T-helper 1 cell treated with Interleukin-12 subunit alpha and Interleukin-12 subunit beta and Interleukin-4 antibody, amounts not matched to agents 30 ng/mL and 1 ng/mL, for 36 hours (primary cell): Measurements from ENCODE around the gene PSEN1. TPM values are rescaled to one million over a fixed set of nuclear protein-coding genes. Genes with fewer than 3 reads are reported as not detected.

ENCODE experiments used
- intact Hi-C: fragments of 100-400 bp; cut with micrococcal nuclease; formaldehyde crosslinking; loops from one replicate; pipeline ENCODE4 v1.15.1; 2024
- total RNA-seq: library from RNA; stranded (reverse); gene quantifications from 2 replicates; pipeline ENCODE4 v1.2.3, GENCODE V29; 2022

PSEN1 gene
- total RNA-seq, 1 donor from 2014 or later = 52.1 TPM

DNA sequence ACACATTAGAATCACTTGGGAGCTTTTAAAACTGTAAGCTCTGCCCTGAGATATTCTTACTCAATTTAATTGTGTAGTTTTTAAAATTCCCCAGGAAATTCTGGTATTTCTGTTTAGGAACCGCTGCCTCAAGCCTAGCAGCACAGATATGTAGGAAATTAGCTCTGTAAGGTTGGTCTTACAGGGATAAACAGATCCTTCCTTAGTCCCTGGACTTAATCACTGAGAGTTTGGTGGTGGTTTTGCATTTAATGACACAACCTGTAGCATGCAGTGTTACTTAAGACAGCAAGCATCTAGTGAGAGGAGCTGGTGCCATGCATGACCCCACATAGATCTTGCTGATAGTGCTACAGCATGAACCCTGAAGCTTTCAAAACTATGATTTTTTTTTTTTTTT, 81.1 kb downstream of the PSEN1 start:
- intact Hi-C loops = no loop called here

DNA sequence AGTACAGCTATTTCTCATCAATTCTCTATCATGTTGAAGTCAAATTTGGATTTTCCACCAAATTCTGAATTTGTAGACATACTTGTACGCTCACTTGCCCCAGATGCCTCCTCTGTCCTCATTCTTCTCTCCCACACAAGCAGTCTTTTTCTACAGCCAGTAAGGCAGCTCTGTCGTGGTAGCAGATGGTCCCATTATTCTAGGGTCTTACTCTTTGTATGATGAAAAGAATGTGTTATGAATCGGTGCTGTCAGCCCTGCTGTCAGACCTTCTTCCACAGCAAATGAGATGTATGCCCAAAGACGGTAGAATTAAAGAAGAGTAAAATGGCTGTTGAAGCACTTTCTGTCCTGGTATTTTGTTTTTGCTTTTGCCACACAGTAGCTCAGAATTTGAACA, 83.8 kb downstream of the PSEN1 start:
- intact Hi-C loops = no loop called here

DNA sequence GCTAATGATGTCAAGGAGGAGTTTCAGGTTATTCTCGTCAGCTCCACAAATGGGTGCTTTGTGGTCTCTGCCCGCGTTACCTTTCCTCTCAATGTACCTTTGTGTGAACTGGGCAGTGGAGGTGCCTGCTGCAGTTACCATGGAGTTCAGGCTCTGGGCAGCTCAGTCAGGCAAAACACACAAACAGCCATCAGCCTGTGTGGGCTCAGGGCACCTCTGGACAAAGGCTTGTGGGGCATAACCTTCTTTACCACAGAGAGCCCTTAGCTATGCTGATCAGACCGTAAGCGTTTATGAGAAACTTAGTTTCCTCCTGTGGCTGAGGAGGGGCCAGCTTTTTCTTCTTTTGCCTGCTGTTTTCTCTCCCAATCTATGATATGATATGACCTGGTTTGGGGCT, 84.3 kb downstream of the PSEN1 start:
- intact Hi-C loops = no loop called here

DNA sequence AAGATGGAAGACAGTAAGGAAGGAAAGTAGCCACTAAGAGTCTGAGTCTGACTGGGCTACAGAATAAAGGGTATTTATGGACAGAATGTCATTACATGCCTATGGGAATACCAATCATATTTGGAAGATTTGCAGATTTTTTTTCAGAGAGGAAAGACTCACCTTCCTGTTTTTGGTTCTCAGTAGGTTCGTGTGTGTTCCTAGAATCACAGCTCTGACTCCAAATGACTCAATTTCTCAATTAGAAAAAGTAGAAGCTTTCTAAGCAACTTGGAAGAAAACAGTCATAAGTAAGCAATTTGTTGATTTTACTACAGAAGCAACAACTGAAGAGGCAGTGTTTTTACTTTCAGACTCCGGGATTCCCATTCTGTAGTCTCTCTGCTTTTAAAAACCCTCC, 85.6 kb downstream of the PSEN1 start:
- intact Hi-C loops = no loop called here

DNA sequence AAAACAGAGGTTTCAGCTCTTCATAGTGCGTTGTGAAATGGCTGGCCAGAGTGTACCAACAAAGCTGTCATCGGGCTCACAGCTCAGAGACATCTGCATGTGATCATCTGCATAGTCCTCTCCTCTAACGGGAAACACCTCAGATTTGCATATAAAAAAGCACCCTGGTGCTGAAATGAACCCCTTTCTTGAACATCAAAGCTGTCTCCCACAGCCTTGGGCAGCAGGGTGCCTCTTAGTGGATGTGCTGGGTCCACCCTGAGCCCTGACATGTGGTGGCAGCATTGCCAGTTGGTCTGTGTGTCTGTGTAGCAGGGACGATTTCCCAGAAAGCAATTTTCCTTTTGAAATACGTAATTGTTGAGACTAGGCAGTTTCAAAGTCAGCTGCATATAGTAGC, 86.7 kb downstream of the PSEN1 start:
- intact Hi-C loops = no loop called here

DNA sequence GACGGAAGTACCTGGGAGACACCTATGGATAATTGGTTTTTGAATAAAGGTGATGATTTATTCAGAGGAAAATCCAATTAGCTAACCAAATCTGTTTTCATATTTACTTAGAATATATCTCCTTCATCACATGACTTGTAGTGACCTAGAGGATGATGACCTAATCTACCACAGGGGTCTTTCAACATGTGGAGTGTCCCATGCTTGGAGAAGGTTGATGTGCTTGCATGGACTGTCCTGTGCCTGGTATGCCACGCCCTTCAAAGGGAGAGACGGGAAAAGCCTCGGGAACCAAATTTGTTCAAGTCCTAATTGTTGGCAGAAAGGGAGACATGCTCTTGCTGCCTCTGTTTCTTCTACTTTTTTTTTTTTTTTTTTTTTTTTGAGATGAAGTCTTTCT, 89.2 kb downstream of the PSEN1 start:
- intact Hi-C loops = no loop called here

DNA sequence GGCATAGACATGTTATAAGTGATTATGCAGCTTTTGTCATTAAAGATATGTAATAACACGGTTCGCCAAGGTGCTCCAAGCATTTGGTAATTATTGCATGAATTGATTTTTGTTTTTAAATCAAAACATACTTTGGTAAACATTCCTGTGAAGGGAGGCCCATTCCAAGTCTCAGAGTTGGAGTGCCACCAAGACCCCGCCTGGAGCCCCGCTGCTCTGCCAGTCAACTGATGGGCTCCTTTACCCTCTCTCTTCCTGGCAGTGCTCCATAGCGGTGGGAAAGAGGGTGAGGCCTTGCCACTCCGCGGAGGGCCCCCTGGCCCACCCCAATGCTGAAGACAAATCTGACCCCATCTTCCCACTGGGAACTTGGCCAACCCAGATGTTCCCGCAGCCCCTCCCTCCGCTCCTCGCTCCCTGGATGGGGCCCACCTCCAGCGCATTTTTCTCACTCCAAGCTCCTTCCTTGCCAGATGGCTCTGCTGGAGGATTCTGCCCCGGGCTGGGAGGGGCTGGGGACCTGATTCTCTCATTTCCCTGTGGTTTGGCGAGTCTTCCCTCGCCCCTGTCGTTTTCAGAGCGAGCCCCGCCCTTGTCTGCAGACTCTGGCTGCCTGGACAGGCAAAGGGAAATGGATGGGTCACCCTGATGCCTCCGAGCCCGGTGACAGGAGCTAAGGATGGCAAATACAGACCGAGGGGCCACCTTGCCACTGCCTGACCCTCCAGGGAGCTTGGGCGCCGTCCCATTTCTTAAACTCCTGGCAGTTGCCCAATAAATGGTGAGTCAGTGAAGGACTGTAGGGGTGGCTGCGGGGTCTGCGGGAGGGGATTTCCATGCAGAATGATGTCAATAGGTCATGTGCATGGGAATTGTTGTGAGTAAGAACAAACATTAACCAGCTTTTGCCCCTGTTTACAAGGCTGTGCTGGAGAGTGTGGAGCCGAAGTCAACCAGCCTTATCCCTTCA, 91.8 kb downstream of the PSEN1 start:
- intact Hi-C loops = no loop called here

DNA sequence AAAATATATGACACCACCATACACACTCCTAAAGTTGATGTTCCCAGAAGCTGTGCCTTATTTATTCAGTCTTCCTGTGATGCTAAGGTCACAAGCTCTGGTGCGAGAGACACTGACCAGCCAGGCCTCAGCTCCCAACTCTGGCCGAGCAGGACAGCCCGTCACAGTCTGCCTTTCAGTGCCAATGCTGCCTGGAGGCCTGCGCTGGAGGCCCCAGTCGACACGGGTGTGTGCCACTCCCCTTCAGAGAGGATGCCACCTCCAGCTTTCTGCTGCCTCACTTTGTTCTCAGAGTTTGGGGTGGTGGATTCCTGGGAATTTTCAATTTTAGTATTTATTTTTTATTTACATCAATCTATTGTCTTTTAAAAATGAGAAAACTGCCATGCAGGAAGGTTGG, 93.7 kb downstream of the PSEN1 start:
- intact Hi-C loops = loop anchor here (5.0 kb wide), 1 partner anchor 242 kb away; no protein-coding TSS in a partner anchor

DNA sequence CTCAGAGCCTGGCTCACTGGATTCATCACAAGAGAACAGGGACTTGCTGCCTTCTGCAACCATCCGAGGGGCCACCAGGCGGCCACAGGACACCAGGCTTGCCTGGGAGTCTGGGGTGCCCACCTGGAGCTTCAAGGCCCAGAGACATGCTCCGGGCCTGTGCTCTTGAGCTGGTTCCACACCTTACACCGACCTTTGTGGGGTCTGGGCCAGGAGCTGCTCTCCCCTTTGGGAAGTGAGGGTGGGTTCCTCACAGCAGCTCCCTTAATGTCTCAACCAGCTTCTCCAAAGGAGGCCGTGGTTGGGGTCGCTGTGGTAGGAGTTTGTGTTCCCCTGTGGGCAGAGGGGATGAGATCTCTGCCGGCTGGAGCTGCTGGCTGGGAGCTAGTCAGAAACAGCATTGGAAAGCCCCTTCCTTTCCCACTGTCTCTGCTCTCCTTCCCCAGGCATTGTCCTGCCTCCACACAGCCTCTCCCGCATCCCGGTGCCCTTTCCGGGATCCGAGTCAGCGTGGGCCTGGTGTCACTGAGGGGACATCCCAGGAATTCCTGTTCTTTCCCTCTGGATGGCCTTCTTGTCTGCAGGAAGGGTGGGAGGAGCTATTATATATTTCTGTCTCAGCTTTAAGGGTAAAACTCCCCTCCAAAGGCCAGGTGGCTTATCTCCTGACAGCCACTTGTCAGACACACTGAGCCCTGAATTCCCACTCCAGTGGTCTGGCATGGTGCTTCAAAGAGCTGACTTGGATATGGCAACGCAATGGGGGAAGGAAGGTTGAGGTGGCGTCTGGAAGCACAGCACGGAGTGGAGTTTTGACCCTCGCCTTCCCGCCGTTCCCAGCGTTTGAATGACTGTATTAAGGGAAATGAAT, 95.9 kb downstream of the PSEN1 start:
- intact Hi-C loops = loop anchor here (5.0 kb wide), 1 partner anchor 240 kb away; no protein-coding TSS in a partner anchor

DNA sequence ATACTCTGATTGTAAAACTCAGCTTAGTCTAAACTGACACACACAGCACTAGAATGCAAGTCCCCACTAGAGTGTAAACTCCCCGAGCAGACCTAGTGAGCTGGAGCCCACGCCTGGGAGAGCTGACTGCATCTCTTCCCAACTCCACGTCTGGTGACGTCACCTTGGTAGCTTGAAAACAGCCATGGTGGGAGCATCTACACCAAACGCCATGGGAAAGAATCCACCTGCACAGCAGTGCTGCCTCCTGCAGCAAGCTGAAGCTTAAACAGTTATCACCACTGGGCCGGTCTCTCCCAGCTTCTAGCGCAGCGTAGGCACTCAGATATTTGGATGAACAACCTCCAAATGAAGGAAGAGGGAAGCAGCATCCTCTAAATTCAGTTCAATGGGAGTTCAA, 96.7 kb downstream of the PSEN1 start:
- intact Hi-C loops = loop anchor here (5.0 kb wide), 1 partner anchor 239 kb away; no protein-coding TSS in a partner anchor

DNA sequence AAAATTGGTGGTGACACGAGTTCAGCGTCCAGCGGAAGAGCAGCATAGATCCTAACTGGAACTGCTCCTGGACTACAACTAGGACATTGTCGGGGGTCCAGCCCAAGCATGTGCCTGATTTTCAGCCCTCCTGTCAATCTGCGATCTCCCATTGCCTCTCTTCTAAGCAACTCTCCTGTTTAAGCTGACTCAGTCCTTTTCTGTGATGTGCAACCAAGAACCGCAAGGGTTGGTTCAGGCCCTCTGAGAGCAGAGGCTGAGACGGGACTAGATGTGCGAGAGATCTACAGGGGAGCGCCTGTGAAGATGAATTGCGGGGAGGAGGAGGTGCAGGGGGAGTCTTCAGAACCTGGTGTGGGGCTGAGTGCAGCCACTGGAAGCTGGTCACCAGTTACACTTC, 97.3 kb downstream of the PSEN1 start:
- intact Hi-C loops = loop anchor here (5.0 kb wide), 1 partner anchor 239 kb away; no protein-coding TSS in a partner anchor

DNA sequence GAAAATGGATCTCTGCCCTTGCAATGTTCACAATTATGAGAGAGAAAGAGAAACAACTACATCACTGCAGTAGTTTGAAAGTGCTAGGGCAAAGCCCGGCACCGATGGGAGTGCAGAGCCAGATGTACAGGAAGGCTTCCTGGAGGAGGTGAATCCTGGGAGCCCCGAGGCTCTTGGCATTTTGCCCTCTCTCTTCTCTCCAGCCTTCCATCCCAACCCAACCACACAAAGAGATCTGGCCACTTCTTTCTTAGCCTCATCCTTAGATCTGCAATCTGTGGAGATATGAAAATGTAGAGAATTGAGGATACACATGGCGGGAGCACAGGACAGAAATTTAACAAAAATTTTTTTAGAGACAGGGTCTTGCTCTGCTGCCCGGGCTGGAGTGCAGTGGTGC, 97.7 kb downstream of the PSEN1 start:
- intact Hi-C loops = loop anchor here (5.0 kb wide), 1 partner anchor 238 kb away; no protein-coding TSS in a partner anchor

DNA sequence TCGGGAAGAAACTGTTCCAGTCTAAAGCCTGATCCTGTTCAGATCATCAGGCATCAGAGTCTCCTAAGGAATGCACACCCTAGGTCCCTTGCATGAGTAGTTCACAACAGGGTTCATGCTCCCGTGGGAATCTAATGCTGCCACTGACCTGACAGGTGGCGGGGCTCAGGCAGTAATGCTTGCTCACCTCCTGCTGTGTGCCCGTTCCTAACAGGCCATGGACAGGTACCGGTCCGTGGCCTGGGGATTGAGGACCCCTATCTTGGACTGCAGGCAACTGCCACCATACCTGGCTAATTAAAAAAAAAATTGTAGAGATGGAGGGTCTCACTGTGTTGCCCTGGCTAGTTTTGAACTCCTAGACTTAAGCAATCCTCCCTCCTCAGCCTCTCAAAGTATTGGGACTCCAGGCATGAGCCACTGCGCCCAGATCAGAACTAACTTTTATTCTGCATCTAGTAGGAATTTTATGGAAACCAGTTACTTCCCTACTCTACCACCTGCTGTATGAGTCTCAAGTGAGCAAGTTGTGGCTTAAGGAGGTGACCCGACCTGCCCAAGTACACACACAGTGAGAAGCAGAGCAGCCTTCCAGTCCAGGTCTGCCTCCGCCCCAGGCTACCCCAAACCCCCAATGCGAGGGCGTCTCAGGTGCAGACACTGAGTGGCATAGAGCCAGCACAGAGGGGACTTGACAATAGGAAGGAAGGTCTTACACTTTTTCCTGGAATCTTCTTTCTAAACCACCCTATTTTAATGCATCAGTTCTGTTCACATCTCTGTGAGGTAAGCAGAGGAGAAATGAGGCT, 98.5 kb downstream of the PSEN1 start:
- intact Hi-C loops = loop anchor here (5.0 kb wide), 1 partner anchor 238 kb away; no protein-coding TSS in a partner anchor

DNA sequence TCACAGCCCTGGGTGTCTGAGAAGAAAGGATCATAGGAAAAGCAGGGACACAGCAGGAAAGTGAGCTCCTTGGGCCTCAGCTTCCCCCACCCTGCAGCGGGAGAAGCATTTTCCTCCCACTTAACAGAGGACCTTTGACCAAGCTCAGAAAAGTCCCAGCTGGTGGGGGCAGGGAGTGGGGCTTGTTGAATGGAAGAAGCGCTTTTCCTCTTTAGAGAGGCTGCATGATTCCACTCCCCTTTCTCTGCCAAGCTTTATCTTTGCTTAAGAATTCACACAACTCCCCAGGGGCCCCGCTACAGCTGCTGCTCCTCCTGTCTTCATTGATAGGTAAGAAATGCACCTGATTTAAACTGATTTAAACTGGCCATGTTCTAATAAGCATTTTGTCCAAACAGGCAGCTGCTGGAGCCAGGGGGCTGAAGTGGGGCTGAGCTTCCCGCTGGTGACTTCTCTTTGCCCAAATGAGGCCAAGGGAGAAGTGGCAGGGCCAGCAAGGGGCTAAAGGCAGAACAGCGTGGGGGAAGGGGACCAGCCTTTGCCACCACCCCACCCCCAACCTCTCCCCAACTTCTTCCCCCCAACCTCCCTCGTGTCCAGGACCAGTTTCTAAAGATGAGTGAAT, 99.3 kb downstream of the PSEN1 start:
- intact Hi-C loops = no loop called here

DNA sequence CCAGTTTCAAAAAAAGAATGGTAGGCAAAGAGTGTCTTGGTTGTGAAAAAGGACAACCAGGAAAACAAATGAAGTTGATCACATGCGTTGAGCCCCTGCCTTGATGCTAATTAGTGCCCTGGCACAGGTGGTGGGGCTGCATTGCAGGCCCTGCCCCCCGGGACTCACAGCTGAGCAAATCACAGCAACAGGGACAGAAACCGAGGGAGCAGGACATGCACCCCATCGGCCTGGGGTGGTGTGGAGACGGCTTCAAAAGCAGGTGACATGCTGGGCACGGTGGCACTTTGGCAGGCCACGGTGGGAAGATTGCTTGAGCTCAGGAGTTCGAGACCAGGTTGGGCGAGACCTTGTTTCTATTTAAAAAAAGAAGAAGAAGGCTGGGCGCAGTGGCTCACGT, 99.8 kb downstream of the PSEN1 start:
- intact Hi-C loops = no loop called here

DNA sequence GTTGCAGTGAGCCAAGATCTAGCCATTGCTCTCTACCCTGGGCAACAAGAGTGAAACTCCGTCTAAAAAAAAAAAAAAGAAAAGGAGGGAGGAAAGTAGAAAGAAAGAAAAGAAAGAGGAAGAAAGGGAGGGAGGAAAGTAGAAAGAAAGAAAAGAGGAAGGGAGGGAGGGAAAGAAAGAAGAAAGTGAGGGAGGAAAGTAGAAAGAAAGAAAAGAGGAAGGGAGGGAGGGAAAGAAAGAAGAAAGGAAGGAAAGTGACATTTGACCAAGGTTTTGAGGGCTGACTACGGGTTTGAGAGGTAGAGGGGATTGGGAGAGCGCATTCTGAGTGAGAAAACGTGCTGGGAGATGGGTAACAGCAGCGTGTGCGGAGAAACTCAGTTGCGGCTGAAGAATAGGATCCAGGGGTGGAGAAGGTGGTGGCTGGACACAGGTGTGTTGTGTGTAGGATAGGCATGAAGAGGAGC, 100.5 kb downstream of the PSEN1 start:
- intact Hi-C loops = no loop called here

DNA sequence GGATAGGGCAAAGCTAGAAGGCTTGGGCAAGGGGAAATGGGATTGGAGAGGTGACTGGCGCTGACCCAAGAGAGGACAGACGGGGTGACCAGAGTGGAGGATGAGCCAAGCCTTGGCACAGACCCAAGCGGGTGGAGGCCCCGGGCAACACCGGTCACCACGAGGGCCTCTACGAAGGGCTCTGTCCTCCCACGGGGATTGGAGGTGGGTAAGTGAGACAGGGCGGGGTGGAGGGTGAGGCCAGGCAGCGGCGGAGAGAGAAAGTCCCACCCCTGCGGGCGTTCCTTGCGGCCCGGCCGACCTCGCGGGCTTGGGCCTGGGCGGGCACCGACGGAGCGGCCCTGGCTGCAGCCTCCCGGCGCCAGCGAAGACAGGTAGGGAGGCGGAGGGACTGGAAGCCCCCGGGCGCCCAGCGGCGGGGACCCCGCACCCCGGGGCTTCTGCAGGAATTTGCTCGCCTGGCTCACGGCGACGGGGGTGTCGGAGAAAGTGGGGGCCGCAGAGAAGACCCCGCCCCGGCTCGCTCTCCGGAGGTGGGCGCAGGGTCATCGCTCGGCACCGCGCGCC, 101.0 kb downstream of the PSEN1 start, which contains the start of gene PAPLN:
TSS of gene PAPLN (plus strand) at position 288 of the 567 bp plus-strand sequence. CDS start 2,273 bp downstream, outside the sequence.
- intact Hi-C loops = no loop called here

DNA sequence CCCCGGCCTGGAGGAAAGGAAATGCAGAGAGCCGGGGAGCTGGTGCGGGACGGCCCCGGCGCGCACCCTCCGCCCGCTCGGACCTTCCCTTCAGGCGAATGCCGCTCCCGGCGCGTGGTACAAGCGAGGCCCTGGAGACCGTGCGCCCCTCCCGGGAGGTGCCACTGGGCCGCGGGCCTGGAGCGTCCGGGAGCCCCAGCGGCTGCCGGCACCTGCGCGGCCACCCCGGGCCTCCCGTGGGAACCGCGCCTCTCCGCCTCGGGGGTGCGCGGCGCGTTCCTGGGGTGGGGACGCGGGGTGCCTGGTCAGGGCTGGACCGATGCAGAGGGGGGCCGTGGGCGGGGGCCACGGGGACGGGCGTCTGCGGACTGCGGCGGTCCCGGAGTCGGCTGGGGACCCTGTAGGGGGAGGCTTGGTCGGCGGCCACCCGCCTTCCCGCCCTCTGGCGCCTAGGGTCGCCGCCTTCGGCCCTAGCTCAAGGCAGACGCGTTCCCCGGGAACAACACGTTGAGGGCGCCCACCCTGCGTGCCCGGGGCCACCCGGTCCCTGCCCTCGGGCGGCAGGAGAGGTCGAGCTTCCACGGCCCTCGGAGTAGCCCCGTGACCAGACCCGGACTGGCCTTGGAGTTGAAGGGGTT, 101.6 kb downstream of the PSEN1 start:
- intact Hi-C loops = no loop called here

DNA sequence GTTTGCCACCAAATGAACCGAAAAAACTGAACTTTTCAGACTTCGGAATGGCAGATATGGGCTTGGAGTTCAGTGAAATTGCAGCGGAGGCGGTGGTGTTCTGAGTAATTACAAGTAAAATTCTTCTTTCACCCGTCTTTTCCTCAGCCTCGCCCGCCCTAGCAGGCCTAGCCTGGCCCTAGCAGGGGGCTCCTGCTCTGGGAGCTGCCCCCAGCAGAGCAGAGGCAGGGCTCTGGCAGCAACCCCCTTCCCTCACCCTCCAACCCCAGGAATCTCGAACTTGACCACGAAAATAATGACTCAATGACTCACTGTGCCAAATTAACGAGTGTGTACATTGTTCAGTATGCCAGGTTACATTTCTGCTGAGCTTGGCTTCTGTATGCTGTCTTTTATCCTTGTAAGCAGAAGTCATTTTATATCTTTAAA, 102.1 kb downstream of the PSEN1 start:
- intact Hi-C loops = no loop called here
